ENCODE measurements around the gene FCHO1.
"Not testable (repeated sequence)": the region's sequence is repeated elsewhere in the genome, so short reads cannot be mapped to it uniquely, and the experiment has no call there.

FCHO1 gene

GRCh38 chr19:17766543-17767131 is 15.4 kb downstream of the FCHO1 start:
- DNase-seq: no peak

- no peak for DNase-seq
Observed at GRCh38 chr19:17767559-17767958, 16.3 kb downstream of the FCHO1 start.

GRCh38 chr19:17770613-17771012 is 19.3 kb downstream of the FCHO1 start:
- DNase-seq: no peak

DNA sequence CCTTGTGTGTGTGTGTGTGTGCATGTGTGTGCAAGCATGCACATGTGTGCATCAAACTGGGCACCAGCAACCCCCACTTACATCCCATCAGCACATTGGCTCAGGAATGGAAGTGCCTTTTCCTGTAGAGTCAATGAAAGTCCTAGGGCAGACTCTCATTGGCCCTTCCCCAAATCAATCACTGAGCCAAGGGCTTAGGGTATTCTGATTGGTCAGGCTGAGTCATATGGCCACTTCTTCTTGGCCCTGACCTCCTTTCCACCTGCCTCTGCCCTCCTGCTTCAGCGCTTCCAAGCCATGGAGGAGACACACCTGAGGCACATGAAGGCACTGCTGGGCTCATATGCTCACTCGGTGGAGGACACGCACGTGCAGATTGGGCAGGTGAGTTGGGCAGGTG is 20.9 kb downstream of the FCHO1 start:
- DNase-seq: no peak

GRCh38 chr19:17775245-17775927 is 24.1 kb downstream of the FCHO1 start:
- DNase-seq: peak; percentile 58

DNA sequence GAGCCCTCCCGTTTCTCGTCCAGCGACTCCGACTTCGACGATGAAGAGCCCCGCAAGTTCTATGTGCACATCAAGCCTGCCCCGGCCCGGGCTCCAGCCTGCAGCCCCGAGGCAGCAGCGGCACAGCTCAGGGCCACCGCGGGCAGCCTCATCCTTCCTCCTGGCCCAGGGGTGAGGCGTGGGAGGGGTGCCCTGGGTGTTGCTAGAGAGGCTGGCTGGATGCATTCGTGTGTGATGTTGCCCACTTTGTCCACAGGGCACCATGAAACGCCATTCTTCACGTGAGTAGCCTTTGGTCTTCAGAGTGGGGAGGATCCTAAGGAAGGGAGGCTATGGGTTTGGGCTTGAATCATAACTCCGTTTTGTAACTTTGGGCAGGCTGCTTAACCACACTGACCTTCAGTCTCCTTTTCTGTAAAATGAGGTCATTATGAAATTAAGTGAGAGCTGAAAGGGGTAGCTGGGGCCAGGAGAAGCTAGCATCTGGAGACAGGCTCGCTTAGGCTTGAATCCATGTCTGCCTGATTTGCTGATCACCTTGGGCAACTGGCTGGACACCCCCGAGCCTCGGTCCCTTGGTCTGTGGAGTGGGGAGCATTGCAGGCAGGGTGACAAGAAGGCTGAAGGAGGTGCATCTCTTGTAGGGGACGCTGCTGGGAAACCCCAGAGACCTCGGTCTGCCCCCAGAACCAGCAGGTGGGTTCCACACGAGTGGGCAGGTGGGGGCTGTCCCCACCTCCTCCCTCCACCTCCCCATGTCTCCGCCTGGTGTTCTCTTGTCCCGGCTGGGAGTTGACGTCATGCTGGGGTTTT is 24.9 kb downstream of the FCHO1 start:
- DNase-seq: no peak

DNA sequence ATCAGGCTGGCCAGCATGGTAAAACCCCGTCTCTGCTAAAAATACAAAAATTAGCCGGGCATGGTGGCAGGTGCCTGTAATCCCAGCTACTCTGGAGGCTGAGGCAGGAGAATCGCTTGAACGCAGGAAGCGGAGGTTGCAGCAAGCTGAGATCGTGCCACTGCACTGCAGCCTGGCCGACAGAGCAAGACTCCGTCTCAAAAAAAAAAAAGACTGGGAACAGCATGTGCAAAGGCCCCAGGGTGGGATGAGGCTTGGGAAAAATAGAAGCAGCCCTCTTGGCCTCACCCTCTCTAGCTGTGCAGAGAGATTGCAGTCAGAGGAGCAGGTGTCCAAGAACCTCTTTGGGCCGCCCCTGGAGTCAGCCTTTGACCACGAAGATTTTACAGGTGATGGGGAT is 26.6 kb downstream of the FCHO1 start:
- not testable (repeated sequence) for DNase-seq

DNA sequence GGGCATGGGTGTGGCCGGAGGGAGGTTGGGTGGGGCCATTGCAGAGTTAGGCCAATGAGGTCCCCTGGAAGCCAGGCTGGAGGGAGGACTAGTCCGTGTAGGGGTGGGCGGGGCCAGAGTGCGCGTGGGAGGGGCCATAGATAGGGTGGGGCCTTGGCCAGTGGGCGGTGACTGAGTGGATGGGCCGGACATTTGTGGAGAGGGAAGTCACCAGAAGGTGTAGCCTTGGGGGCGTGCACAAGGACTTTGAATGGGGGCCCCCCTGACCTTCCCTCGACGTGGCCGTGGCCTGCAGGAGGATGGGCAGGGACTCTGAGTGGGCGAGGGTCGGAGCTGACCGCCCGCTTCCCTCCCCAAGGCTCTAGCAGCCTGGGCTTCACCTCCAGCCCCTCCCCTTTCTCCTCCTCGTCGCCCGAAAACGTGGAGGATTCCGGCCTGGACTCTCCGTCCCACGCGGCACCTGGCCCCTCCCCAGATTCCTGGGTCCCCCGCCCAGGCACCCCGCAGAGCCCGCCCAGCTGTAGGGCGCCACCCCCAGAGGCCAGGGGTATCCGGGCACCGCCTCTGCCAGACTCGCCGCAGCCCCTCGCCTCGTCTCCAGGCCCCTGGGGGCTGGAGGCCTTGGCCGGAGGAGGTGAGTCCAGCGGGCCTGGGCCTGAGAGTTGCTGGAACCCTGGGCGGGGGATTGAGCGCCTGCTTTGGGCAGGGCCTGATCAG is 27.1 kb downstream of the FCHO1 start:
- DNase-seq: peak; percentile 56

DNA sequence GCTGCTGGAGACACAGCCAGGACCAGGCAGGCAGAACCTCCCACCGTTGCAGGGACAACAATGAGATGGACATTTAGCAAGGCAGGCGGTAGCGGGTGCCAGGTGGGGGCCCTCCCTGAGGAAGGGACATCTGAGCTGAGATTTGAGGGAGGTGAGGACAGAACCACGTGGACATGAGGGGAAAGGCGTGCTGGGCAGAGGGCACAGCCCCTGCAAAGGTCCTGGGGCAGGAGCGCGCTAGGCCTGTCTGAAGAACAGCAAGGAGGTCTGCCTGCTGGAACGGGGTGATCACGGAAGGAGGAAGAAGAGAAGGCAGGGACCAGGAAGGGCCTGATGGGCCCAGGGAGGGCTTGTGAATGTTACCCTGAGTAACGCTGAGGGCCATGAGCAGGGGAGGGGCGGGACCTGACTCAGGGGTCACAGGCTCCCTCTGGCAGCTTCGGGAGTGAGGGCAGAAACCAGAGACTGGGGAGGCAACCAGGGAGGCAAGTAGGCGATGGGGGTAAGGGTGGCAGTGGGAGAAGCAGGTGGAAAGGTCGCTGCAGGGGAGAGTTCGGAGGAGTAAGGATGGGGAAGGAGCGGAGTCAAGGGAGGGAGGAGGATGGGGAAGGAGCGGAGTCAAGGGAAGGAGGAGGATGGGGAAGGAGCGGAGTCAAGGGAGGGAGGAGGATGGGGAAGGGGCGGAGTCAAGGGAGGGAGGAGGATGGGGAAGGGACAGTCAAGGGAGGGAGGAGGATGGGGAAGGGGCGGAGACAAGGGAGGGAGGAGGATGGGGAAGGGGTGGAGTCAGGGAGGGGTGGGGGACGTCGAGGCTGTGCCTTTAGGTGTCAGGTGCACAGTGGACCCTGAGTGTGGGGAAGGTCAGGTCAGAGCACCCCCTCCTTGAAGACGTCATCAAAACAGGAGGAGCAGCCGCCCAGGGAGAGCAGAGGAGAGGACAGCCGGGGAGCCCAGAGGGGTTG is 28.0 kb downstream of the FCHO1 start:
- DNase-seq: no peak

DNA sequence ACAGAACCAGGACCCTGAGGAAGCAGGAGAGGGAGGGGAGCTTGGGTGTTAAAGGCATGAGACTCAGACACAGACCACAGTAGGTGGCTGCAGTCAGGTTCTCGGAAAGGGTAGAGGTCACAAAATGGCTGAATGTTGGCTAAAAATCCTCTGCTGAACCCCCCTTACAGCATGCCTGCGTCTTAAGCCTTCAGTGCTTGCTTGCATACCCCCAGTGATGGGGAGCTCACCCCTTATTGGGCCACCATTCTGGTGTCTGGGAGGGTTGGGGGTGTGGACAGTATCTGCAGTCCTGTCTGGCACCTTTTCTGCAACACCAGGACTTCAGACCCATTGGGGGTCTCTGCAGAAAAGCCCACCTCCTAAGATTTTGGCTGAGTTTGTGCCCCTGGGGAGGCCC is 29.5 kb downstream of the FCHO1 start:
- no peak for DNase-seq

DNA sequence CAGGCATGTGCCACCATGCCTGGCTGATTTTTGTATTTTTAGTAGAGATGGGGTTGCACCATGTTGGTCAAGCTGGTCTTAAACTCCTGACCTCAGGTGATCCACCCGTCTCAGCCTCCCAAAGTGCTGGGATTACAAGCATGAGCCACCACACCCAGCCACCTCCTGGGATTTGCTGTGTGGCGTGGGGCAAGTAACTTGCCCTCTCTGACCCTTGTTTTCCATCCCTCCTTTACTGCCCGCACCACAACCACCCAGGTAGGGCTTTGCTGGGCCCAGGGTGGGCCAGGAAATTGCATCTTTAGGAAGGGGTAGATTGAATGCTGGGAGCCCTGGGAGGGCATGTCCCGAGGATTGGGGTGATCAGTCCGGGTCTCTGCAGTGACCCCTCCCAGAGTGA is 32.4 kb downstream of the FCHO1 start:
- not testable (repeated sequence) for DNase-seq

GRCh38 chr19:17784201-17785008 is 33.1 kb downstream of the FCHO1 start:
- DNase-seq: peak; percentile 76

- DNase-seq: no peak
Observed at GRCh38 chr19:17787274-17787913, 36.1 kb downstream of the FCHO1 start.

- no peak for DNase-seq
Observed at GRCh38 chr19:17788632-17789031, 37.4 kb downstream of the FCHO1 start.

DNA sequence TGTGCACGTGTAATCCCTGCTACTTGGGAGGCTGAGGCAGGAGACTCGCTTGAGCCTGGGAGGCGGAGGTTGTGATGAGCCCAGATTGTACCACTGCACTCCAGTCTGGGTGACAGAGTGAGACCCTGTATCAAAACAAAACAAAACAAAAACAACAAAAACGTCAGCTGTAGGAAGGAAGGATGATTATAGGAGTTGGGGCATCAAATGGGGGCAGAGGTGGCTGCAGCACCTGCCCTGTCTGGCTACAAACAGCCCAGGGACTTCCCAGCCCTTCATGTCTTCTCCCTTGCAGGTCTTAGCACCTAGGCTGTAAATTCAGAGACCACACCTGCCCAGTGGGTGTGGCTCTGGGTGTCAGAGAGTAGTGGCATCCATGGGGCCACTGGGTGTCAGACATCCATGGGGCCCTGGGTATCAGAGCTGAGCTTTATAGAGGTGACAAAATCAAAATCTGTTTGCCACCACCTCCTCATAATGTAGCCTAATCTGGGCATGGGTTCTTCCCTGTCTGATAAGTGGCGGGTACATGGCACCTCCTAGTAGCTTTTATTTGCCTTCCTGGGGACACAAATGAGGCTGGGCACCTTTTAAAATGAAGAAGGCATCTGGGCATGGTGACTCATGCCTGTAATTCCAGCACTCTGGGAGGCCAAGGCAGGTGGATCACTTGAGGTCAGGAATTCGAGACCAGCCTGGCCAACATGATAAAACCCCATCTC is 38.9 kb downstream of the FCHO1 start:
- DNase-seq: no peak

DNA sequence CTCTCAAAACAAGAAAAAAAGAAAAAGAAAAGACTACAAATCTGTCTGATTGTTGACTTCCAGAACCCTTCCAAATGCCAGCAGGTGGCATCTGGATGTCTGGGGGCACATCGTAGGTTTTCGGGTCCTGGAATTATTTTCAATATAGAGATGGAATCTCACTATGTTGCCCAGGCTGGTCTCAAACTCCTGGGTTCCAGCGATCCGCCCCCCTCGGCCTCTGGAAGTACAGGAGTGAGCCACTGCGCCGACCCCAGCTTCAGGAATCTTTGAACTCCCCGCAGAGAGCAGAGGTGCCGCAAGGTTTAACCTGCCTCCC is 43.1 kb downstream of the FCHO1 start:
- DNase-seq: no peak

- no peak for DNase-seq
Observed at GRCh38 chr19:17794731-17795494, 43.6 kb downstream of the FCHO1 start, which contains the start of gene B3GNT3. Gene B3GNT3, plus strand, starts transcription at chr19:17795138. Its CDS starts 12,670 bp downstream, at chr19:17807808.

DNA sequence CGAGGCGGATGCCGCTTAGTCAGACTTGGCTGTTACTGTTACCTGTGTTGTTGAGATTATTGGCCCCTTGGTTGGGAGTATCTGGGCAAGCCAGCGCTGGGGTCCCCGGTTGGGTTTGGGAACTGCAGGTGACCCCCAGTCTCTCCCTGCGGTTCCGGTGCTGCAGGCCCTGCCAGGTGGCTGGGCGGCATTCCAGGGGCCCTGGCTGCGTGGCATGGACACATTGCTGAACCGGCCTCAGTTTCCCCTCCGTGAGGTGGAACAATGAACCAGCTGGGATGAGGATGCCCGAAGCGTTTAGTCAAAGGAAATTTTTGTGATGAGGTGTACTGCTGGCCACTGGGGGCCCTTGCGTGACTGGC is 44.2 kb downstream of the FCHO1 start:
- no peak for DNase-seq

Data from activated CD4-positive, CD25-positive, alpha-beta regulatory T cell treated with anti-CD3 and anti-CD28 coated beads, Interleukin-2, amount 50 U/mL, for 72 hours (primary cell).